Liver (tissue), 9 donors: ENCODE data around the gene CFAP61. TPM values are rescaled to one million over a fixed set of nuclear protein-coding genes. Genes with fewer than 3 reads are reported as not detected.

ENCODE experiments used
- DNase-seq: peaks from one replicate; pipeline ENCODE4 v3.0.0-alpha.2; 2017; ENCODE audit warnings: low spot score
- H3K27ac ChIP-seq, 2 donors: one replicate each; pipeline ENCODE4 v1.7.0; 2013; ENCODE audit warnings: inconsistent platforms in 2 of 2, low read length in 2 of 2, control low read depth in 1 of 2, low read depth in 1 of 2, mild to moderate bottlenecking in 1 of 2
- H3K27me3 ChIP-seq, 4 donors: one replicate each; pipeline versions ENCODE4 v1.6.1 to v1.7.0; 2013; ENCODE audit warnings: low read length in 3 of 4, inconsistent platforms in 1 of 4, mild to moderate bottlenecking in 1 of 4, moderate library complexity in 1 of 4; ENCODE audit not compliant: control insufficient read depth in 4 of 4, insufficient read depth in 4 of 4
- H3K36me3 ChIP-seq, 4 donors: one replicate each; pipeline versions ENCODE4 v1.6.1 to v1.7.0; 2013; ENCODE audit warnings: low read length in 3 of 4, mild to moderate bottlenecking in 3 of 4, low read depth in 1 of 4, moderate library complexity in 1 of 4; ENCODE audit not compliant: control insufficient read depth in 4 of 4, insufficient read depth in 3 of 4
- H3K4me1 ChIP-seq, 4 donors: one replicate each; pipeline versions ENCODE4 v1.6.1 to v1.7.0; 2013; ENCODE audit warnings: low read length in 3 of 4, mild to moderate bottlenecking in 3 of 4, moderate library complexity in 1 of 4; ENCODE audit not compliant: control insufficient read depth in 4 of 4, insufficient read depth in 4 of 4
- H3K4me3 ChIP-seq, 3 donors: one replicate each; pipeline versions ENCODE4 v1.6.1 to v1.7.0; 2013; ENCODE audit warnings: low read length in 3 of 3, control low read depth in 1 of 3, low read depth in 1 of 3, mild to moderate bottlenecking in 1 of 3
- H3K9ac ChIP-seq, 2 donors: one replicate each; pipeline ENCODE4 v1.7.0; 2013; ENCODE audit warnings: low read length in 2 of 2, mild to moderate bottlenecking in 2 of 2, moderate library complexity in 2 of 2, control low read depth in 1 of 2, low read depth in 1 of 2
- H3K9me3 ChIP-seq, 4 donors: one replicate each; pipeline versions ENCODE4 v1.6.1 to v1.7.0; 2013; ENCODE audit warnings: low read length in 3 of 4; ENCODE audit not compliant: control insufficient read depth in 4 of 4
- FOXA1 ChIP-seq: IDR thresholded peaks from 2 replicates; pipeline ENCODE4 v1.6.1; 2016; ENCODE audit warnings: antibody characterized with exemption
- GABPA ChIP-seq, 2 donors: IDR thresholded peaks in 1 of 2; conservative IDR thresholded peaks in 1 of 2; 2 replicates each; pipeline ENCODE4 v1.6.1; 2016; ENCODE audit warnings: antibody characterized with exemption in 2 of 2, mild to moderate bottlenecking in 1 of 2, moderate library complexity in 1 of 2
- JUND ChIP-seq, 2 donors: IDR thresholded peaks; 2 replicates each; pipeline ENCODE4 v1.6.1; 2016; ENCODE audit warnings: antibody characterized with exemption in 2 of 2
- NR2F2 ChIP-seq: IDR thresholded peaks from 2 replicates; pipeline ENCODE4 v1.6.1; 2016; ENCODE audit warnings: antibody characterized with exemption
- RXRA ChIP-seq, 2 donors: IDR thresholded peaks; 2 replicates each; pipeline ENCODE4 v1.6.1; 2017 to 2018; ENCODE audit warnings: antibody characterized with exemption in 2 of 2, mild to moderate bottlenecking in 1 of 2
- SP1 ChIP-seq: IDR thresholded peaks from 2 replicates; pipeline ENCODE4 v1.6.1; 2018; ENCODE audit warnings: antibody characterized with exemption, mild to moderate bottlenecking
- TAF1 ChIP-seq: conservative IDR thresholded peaks from 2 replicates; pipeline ENCODE4 v1.6.1; 2016; ENCODE audit warnings: antibody characterized with exemption, mild to moderate bottlenecking
- YY1 ChIP-seq: IDR thresholded peaks from 2 replicates; pipeline ENCODE4 v1.6.1; 2016; ENCODE audit warnings: antibody characterized with exemption, mild to moderate bottlenecking
- WGBS: extraction: QIAGEN DNeasy Blood & Tissue Kit; methylation state at CpG from one replicate; pipeline ENCODE4 v1.1.7; 2013; 5-methylcytosine and 5-hydroxymethylcytosine counted together
- polyA plus RNA-seq, 2 donors: library from polyadenylated mRNA; stranded (reverse) in 1 of 2; unstranded in 1 of 2; fragments of 200-250 nt in 1 of 2; fragments of >200 nt in 1 of 2; fragmentation: Nextera tagmentation in 1 of 2; extraction: Ambion mirVana in 1 of 2; gene quantifications; one replicate each; pipeline versions ENCODE4 v1.2.1 to v1.2.3, GENCODE V29; 2013 to 2015
- total RNA-seq, 2 donors: library from RNA; depleted of rRNA; stranded (reverse); fragments of >200 nt; gene quantifications; one replicate each; pipeline ENCODE4 v1.2.3, GENCODE V29; 2014
- TF ChIP-seq, protein P1 (sequence below): IDR thresholded peaks from 2 replicates; pipeline ENCODE4 v1.6.1; 2016; ENCODE audit warnings: antibody characterized with exemption
- TF ChIP-seq, protein P2 (sequence below): IDR thresholded peaks from 2 replicates; pipeline ENCODE4 v1.6.1; 2016; ENCODE audit warnings: antibody characterized with exemption
- TF ChIP-seq, protein P3 (sequence below): IDR thresholded peaks from 2 replicates; pipeline ENCODE4 v1.6.1; 2016; ENCODE audit warnings: antibody characterized with exemption, mild to moderate bottlenecking
- TF ChIP-seq, protein P4 (sequence below): fragments of 150-350 bp; IDR thresholded peaks from 2 replicates; pipeline ENCODE4 v1.5.1; 2017; ENCODE audit warnings: improper control_type of control experiment, low read depth, low read length; ENCODE audit not compliant: missing input control
- TF ChIP-seq, protein P5 (sequence below): IDR thresholded peaks from 2 replicates; pipeline ENCODE4 v1.6.1; 2016; ENCODE audit warnings: antibody characterized with exemption
- donor health status: healthy.
- donor health status: healthy.
- donor health status: healthy.
- donor health status: healthy.
- donor health status: healthy.

Gene CFAP61
- total and polyA plus RNA-seq, 4 donors: 0.05 TPM; not detected in 3

DNA sequence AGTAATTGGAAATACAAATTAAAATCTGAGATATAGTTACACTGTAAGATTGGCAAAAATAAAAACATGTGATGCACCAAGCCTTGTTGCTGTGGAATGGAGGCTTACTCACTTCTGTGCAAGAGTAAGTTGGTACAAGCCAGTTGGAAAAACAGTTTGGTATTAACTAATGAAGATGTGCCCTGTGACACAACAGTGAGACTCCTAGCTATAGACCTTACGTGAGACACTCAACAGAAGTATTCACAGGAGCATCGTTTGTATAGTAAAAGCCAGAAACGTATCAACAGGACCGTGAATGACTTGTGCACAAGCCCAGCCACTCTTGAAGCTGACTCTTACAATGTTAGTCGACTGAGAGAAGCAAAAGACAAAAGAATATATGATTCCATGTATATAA, 20.5 kb upstream of the CFAP61 start:
- Histone ChIP-seq H3K36me3 (peaks cover 10 to 55% (median 46%) of the 10 kb centered on the region in 4 donors), H3K9ac (no peak overlapping the region), H3K4me3 (no peak overlapping the region), H3K27ac (no peak overlapping the region), H3K4me1 (no peaks in the 10 kb centered on the region), H3K27me3 (no peaks in the 10 kb centered on the region), H3K9me3 (no peaks in the 10 kb centered on the region)
- WGBS: 89% methylated on average over 5 of the region's 5 CpGs
- no peak for DNase-seq
- TF ChIP-seq RXRA (IDR thresholded peaks at IDR 0.05) (no peak), YY1 (no peak), GABPA (IDR thresholded peaks at IDR 0.05 in 1 of 2, conservative IDR thresholded peaks at IDR 0.05 in 1 of 2) (no peak), NR2F2 (no peak)
- TF ChIP-seq, protein P1, sequence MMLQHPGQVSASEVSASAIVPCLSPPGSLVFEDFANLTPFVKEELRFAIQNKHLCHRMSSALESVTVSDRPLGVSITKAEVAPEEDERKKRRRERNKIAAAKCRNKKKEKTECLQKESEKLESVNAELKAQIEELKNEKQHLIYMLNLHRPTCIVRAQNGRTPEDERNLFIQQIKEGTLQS: no peak
- TF ChIP-seq, protein P2, sequence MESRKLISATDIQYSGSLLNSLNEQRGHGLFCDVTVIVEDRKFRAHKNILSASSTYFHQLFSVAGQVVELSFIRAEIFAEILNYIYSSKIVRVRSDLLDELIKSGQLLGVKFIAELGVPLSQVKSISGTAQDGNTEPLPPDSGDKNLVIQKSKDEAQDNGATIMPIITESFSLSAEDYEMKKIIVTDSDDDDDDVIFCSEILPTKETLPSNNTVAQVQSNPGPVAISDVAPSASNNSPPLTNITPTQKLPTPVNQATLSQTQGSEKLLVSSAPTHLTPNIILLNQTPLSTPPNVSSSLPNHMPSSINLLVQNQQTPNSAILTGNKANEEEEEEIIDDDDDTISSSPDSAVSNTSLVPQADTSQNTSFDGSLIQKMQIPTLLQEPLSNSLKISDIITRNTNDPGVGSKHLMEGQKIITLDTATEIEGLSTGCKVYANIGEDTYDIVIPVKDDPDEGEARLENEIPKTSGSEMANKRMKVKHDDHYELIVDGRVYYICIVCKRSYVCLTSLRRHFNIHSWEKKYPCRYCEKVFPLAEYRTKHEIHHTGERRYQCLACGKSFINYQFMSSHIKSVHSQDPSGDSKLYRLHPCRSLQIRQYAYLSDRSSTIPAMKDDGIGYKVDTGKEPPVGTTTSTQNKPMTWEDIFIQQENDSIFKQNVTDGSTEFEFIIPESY: no peak
- TF ChIP-seq, protein P3, sequence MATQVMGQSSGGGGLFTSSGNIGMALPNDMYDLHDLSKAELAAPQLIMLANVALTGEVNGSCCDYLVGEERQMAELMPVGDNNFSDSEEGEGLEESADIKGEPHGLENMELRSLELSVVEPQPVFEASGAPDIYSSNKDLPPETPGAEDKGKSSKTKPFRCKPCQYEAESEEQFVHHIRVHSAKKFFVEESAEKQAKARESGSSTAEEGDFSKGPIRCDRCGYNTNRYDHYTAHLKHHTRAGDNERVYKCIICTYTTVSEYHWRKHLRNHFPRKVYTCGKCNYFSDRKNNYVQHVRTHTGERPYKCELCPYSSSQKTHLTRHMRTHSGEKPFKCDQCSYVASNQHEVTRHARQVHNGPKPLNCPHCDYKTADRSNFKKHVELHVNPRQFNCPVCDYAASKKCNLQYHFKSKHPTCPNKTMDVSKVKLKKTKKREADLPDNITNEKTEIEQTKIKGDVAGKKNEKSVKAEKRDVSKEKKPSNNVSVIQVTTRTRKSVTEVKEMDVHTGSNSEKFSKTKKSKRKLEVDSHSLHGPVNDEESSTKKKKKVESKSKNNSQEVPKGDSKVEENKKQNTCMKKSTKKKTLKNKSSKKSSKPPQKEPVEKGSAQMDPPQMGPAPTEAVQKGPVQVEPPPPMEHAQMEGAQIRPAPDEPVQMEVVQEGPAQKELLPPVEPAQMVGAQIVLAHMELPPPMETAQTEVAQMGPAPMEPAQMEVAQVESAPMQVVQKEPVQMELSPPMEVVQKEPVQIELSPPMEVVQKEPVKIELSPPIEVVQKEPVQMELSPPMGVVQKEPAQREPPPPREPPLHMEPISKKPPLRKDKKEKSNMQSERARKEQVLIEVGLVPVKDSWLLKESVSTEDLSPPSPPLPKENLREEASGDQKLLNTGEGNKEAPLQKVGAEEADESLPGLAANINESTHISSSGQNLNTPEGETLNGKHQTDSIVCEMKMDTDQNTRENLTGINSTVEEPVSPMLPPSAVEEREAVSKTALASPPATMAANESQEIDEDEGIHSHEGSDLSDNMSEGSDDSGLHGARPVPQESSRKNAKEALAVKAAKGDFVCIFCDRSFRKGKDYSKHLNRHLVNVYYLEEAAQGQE: no peak
- TF ChIP-seq, protein P4, sequence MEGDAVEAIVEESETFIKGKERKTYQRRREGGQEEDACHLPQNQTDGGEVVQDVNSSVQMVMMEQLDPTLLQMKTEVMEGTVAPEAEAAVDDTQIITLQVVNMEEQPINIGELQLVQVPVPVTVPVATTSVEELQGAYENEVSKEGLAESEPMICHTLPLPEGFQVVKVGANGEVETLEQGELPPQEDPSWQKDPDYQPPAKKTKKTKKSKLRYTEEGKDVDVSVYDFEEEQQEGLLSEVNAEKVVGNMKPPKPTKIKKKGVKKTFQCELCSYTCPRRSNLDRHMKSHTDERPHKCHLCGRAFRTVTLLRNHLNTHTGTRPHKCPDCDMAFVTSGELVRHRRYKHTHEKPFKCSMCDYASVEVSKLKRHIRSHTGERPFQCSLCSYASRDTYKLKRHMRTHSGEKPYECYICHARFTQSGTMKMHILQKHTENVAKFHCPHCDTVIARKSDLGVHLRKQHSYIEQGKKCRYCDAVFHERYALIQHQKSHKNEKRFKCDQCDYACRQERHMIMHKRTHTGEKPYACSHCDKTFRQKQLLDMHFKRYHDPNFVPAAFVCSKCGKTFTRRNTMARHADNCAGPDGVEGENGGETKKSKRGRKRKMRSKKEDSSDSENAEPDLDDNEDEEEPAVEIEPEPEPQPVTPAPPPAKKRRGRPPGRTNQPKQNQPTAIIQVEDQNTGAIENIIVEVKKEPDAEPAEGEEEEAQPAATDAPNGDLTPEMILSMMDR: no peak

DNA sequence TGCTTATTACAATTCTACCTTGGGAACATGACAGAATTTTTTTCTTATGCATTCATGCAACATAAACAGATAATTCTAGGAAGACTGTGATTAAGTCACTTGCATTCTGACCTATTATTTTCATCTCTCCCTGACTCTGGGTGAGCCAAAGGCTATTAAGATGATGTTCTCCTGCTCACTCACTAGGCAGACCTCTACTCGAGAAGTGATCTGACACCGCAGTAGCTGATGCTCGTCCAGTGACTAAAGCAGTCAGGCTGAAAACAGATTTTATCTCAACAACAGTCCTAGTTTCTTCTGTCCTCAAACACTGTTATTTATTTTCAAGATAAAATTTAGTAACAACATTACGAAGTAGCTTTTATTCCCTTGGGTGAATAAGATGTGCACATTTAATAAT, 17.8 kb upstream of the CFAP61 start:
- no peak for DNase-seq
- Histone ChIP-seq H3K36me3 (peaks cover 6 to 82% (median 66%) of the 10 kb centered on the region in 4 donors), H3K9ac (no peak overlapping the region), H3K27me3 (no peaks in the 10 kb centered on the region), H3K4me1 (no peaks in the 10 kb centered on the region), H3K27ac (no peak overlapping the region), H3K4me3 (no peak overlapping the region), H3K9me3 (no peaks in the 10 kb centered on the region)
- 92% methylated on average over 4 of the region's 4 CpGs for WGBS
- TF ChIP-seq FOXA1 (no peak), GABPA (IDR thresholded peaks at IDR 0.05 in 1 of 2, conservative IDR thresholded peaks at IDR 0.05 in 1 of 2) (no peak), JUND (IDR thresholded peaks at IDR 0.05) (no peak), SP1 (no peak), TAF1 (no peak), NR2F2 (no peak), YY1 (no peak)
- TF ChIP-seq, protein P2: no peak
- TF ChIP-seq, protein P1: no peak
- TF ChIP-seq, protein P3: no peak
- TF ChIP-seq, protein P5, sequence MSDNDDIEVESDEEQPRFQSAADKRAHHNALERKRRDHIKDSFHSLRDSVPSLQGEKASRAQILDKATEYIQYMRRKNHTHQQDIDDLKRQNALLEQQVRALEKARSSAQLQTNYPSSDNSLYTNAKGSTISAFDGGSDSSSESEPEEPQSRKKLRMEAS: no peak
- TF ChIP-seq, protein P4: no peak
